ENCODE measurements around the gene HPSE2. TPM values are rescaled to one million over a fixed set of nuclear protein-coding genes. Genes with fewer than 3 reads are reported as not detected.

Gene HPSE2
- total RNA-seq, 1 donor from 2014 or later: not detected

DNA sequence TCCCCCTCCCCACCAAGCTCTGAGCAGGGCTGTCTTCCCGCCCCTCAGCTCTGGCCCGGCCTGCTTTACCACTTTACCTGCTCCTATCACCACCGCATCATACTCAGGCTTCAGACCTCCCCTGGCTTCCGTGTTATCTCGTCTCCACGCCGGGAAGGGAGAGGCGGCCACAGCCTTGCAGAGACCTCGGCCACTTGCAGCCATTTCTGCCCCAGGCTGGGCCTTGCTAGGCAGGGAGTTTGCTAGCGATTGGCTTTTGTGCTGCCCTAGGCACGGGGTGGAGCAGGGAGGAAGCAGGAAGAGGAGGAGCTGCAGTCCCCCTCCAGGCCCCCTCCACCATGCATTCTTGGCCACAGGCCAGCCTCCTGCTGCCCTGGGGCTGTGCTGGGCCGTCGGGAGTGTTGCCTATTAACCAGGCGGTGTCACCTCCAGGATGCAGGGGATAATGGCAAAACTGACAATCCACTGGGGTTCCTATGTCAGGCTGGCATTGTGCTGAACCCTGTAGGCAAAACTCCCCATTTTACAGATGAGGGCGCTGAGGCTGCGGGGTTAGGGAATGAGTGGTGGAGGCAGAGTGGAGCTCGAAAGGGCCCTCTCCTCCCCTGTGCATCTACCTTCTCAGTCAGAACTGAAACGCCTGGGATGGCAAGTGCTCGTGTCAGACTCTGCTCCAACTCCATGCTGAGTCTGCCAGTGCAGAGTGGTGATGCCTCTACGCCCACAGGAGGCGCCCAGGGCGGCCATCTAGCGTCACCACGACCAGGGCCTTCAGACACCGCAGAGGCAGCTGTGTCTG, 820.5 kb downstream of the HPSE2 start, which contains the start of gene PYROXD2:
Gene PYROXD2 (minus strand): TSS at position 251 of the 799 bp plus-strand sequence. CDS start 47 bp downstream, at position 204.
- intact Hi-C loops (cut with micrococcal nuclease): no loop called here
- Mint-ChIP-seq H3K27me3 (no peaks in the 10 kb centered on the region), H3K36me3 (ENCODE audit: low read depth) (peaks cover 12% of the 10 kb centered on the region), H3K4me1 (peaks cover 10% of the 10 kb centered on the region), H3K9me3 (no peaks in the 10 kb centered on the region), H3K27ac (peak within 1 kb of the TSS; percentile 91), H3K4me3 (peak within 1 kb of the TSS; percentile 88)
- DNase-seq: peak; percentile 80

DNA sequence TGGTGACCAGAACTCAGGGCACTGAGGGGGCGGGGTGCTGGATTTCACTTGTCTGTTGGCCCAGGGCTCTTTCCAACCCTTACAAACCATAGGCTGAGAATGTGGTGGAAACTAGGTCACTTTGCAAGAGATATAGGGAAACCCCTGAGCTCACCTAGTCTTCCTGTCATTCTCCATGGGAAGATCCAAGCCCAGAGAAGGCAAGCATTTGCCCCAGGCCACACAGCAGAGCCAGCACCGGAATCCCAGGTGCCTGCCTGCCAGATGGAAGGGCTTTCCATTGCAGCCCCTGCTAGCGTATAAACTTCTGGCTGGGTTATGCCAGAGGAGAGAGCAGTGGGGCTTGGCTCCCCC, 821.1 kb downstream of the HPSE2 start:
- H3K27ac Mint-ChIP-seq: peak overlapping the region; percentile 91
- peaks cover 9% of the 10 kb centered on the region for H3K36me3 Mint-ChIP-seq (ENCODE audit: low read depth)
- H3K4me1 Mint-ChIP-seq: peaks cover 10% of the 10 kb centered on the region
- peak overlapping the region; percentile 88 for H3K4me3 Mint-ChIP-seq
- no peaks in the 10 kb centered on the region for H3K9me3 Mint-ChIP-seq
- H3K27me3 Mint-ChIP-seq: no peaks in the 10 kb centered on the region
- intact Hi-C loops (cut with micrococcal nuclease): no loop called here
- DNase-seq: no peak

DNA sequence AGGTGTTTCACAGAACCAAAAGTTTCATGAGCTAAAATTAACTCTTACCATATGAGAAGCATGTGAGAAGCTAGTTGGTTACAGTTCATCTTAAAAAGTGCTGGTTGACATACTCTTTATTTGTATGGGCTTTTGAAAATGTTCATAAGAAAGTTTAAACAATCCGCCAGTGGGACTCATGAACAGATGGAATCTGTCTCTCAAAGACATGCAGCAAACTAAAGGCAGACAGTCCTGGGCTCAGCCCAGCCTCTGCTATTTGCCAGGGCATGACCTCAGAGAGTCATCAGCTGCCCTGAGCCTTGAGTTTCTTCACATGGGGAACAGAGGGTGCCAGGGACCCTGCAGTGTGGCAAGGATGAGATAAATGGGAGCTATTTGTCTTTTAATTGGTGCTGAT, 823.9 kb downstream of the HPSE2 start:
- Mint-ChIP-seq H3K27ac (no peak overlapping the region), H3K4me3 (no peak overlapping the region), H3K9me3 (no peaks in the 10 kb centered on the region), H3K4me1 (peaks cover 10% of the 10 kb centered on the region), H3K27me3 (no peaks in the 10 kb centered on the region), H3K36me3 (ENCODE audit: low read depth) (peaks cover 2% of the 10 kb centered on the region)
- DNase-seq: no peak
- intact Hi-C loops (cut with micrococcal nuclease): no loop called here

- H3K27me3 Mint-ChIP-seq: no peaks in the 10 kb centered on the region
- peaks cover 2% of the 10 kb centered on the region for H3K36me3 Mint-ChIP-seq (ENCODE audit: low read depth)
- intact Hi-C loops (cut with micrococcal nuclease): no loop called here
- DNase-seq: no peak
- peaks cover 10% of the 10 kb centered on the region for H3K4me1 Mint-ChIP-seq
- no peak overlapping the region for H3K4me3 Mint-ChIP-seq
- H3K9me3 Mint-ChIP-seq: no peaks in the 10 kb centered on the region
- no peak overlapping the region for H3K27ac Mint-ChIP-seq
These were observed 824.5 kb downstream of the HPSE2 start for GRCh38 chr10:98411166-98411565.

DNA sequence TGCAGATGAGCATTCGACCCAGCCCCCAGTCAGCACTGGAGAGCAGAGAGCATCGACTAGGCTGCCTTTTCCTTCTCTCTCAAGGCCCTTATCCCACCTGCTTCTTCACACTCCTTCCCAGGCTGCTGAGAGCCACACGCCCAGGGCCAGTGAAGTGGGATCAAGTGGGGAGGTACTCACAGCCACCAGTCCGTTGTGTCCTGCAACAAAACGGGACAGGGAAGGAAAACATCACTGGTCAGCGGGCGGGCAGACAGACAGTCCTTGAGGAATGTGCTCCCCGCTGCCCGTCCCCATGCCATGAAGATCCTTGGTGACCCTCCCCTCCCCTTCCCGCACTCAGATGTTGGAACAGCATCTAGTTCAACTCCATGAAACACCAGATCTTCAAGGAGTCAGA, 824.9 kb downstream of the HPSE2 start:
- Mint-ChIP-seq H3K4me3 (no peak overlapping the region), H3K4me1 (peaks cover 10% of the 10 kb centered on the region), H3K9me3 (no peaks in the 10 kb centered on the region), H3K27me3 (no peaks in the 10 kb centered on the region), H3K27ac (no peak overlapping the region), H3K36me3 (ENCODE audit: low read depth) (peaks cover 2% of the 10 kb centered on the region)
- no peak for DNase-seq
- intact Hi-C loops (cut with micrococcal nuclease): no loop called here

- intact Hi-C loops (cut with micrococcal nuclease): no loop called here
- Mint-ChIP-seq H3K36me3 (ENCODE audit: low read depth) (peaks cover 2% of the 10 kb centered on the region), H3K27me3 (no peaks in the 10 kb centered on the region), H3K9me3 (no peaks in the 10 kb centered on the region), H3K27ac (no peak overlapping the region), H3K4me1 (peaks cover 9% of the 10 kb centered on the region), H3K4me3 (no peak overlapping the region)
- DNase-seq: no peak
These were observed 825.4 kb downstream of the HPSE2 start for GRCh38 chr10:98410135-98410743.

- H3K36me3 Mint-ChIP-seq (ENCODE audit: low read depth): no peaks in the 10 kb centered on the region
- H3K27ac Mint-ChIP-seq: no peak overlapping the region
- peaks cover 10% of the 10 kb centered on the region for H3K4me1 Mint-ChIP-seq
- H3K27me3 Mint-ChIP-seq: no peaks in the 10 kb centered on the region
- intact Hi-C loops (cut with micrococcal nuclease): no loop called here
- no peaks in the 10 kb centered on the region for H3K9me3 Mint-ChIP-seq
- no peak for DNase-seq
- H3K4me3 Mint-ChIP-seq: no peak overlapping the region
These were observed 826.9 kb downstream of the HPSE2 start for GRCh38 chr10:98408799-98409198.

DNA sequence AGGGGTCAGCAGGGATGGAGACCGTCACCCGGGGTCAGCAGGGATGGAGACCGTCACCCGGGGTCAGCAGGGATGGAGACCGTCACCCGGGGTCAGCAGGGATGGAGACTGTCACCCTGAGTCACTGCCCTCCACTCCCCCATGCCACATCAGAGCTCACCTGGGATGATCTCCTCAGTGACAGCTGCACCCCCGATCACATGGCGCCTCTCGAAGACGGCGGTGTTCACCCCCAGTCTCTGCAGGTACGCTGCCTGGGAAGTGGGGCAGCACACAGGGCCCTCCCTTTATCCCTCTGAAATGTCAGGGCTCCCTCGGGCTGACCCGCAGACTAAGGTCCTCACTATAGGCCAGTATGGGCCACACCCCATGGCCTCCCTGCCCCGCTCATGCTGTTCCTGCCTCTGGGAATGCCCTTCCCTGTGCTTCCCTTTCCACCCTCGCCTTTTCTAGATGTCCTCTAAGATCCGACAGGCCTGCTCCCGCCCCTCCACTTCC, 827.9 kb downstream of the HPSE2 start:
- intact Hi-C loops (cut with micrococcal nuclease): no loop called here
- Mint-ChIP-seq H3K27me3 (no peaks in the 10 kb centered on the region), H3K4me1 (peaks cover 12% of the 10 kb centered on the region), H3K27ac (no peak overlapping the region), H3K9me3 (no peaks in the 10 kb centered on the region), H3K4me3 (no peak overlapping the region), H3K36me3 (ENCODE audit: low read depth) (no peaks in the 10 kb centered on the region)
- no peak for DNase-seq

Other genes starting within 250 kb of the HPSE2 start
- 0.28 and 0.44 TPM in 2 replicates for gene CNNM1, start 93.5 kb upstream of the HPSE2 start, total RNA-seq
- 37.2 and 38.0 TPM in 2 replicates for gene GOT1, start 194.8 kb upstream of the HPSE2 start, total RNA-seq

All from activated CD4-positive, alpha-beta T cell treated with anti-CD3 and anti-CD28 coated beads, Interleukin-2, amount 10 ng/mL, durations not matched to agents 24 days and 14 days (primary cell).